ENCODE data around the gene DLG3.
A peak's percentile ranks its signal among the peaks of the same experiment; 100 is the strongest.
"Not testable (repeated sequence)": the region's sequence is repeated elsewhere in the genome, so short reads cannot be mapped to it uniquely, and the experiment has no call there.

DLG3 gene

DNA sequence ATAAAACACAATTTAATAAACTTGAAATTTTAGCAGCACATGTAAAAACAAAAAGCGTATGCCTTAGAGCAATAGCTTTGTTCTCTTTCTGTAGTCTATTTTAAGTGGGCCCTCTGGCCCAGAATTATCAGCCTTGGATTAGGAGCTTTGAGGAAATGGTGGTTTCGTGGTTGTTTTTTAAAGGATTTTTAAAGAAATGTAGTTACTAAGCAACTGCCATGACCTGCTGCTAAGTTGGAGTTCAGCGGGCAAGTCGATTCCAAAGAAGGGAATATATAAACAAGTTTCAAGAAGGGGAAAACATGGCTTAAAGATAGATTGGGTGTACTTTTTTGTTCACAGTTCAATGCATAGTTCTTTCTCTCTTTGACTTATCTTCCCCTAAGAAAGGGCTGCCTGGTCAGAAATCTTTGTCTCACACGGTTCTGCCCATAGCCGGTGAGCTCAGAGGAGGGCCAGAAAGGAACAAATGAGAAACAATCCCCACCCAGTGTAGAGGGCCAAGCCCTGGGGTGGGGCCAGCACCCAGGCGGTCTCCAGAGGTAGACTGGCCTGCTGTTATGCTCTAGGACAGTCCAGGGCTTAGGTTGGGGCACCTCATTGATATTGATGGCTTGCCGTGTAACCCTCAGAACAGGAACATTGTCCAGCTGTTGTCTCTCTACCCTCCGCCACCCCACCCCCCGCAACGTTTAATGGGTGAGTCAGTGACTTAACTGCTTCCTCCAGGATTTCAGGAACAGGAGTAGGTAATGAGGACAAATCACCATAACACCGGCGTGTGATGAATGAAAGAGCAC, 32.5 kb downstream of the DLG3 start:
- DNase-seq, result no peak

DNA sequence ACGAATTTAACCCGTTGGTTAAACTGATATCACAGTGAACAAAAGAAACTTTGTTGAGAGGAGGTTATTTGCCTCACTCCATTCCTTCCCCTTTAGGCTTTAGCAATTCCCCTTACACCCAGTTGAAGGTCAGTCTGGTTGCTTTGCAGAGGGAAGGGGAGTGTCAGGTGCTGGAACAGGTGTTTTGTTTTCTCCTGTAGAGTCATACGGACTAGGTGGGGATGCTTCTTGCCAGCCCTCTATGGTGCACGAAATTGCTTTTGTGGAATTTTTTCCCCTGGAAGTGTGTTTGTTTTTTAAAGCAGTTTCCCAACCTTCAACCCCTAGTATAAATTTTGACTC, 33.1 kb downstream of the DLG3 start:
- no peak for DNase-seq

DNA sequence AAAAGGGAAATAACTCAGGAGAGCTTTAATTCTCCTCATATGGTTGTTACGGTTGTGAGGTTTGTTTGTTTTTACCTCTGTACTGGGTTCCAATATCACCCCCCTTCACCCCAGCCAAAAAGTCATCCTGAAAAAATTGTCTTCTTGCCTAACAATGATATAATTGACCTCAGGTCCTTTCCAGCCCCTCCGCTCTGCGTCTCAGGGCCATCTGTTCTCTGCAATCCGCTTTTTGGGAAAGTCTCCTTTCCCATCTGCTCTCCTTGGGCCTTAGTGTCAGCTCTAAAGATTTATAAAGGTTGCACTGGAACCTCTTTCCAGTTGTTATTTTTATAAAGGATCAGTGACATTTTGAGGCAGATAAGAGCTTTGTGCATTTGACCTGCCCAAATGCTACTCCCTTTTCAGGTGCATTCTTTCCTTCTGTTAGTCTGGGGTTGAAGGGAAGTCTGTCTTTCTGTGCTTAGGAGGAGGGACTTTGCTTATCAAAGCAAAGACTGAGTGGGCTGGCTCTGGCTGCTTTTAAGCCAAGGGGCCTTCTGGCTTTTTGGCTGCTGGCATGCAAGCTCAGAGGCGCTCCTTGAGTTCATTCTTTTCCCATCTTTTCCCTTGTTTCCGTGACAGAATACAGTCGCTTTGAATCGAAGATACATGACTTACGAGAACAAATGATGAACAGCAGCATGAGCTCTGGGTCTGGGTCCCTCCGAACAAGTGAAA, 34.1 kb downstream of the DLG3 start:
- DNase-seq, result peak; percentile 25

DNA sequence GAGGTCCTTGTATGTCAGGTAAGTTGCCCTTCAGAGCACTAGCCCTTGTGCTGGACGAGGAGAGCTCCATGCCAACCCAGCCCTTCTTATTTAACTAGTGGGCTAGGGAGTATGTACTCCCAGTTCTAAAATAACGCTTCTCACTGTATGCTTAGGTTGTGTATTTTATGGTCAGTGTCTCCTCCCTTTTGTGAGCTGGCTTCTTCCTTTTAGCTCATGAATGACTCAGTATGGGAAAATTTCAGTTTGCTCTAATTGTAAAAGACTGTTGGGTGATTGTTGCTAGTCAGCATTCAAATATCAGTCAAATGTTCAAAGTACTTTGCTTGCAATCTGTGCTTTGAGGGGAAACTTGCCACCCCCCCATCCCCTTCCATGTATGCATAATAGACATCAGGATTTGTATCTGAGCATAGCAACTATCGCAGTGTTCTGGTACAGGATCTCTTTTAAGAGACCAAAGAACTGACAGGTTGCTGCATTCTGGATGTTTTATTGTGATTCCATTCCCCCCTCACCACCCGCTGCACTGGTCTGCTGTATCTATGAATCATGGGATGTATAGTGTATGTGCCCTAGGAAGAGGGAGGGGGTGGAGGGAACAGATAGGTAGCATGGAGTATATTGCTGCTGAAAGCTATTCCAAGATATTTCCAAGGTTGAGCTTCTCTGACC, 34.7 kb downstream of the DLG3 start:
- no peak for DNase-seq

DNA sequence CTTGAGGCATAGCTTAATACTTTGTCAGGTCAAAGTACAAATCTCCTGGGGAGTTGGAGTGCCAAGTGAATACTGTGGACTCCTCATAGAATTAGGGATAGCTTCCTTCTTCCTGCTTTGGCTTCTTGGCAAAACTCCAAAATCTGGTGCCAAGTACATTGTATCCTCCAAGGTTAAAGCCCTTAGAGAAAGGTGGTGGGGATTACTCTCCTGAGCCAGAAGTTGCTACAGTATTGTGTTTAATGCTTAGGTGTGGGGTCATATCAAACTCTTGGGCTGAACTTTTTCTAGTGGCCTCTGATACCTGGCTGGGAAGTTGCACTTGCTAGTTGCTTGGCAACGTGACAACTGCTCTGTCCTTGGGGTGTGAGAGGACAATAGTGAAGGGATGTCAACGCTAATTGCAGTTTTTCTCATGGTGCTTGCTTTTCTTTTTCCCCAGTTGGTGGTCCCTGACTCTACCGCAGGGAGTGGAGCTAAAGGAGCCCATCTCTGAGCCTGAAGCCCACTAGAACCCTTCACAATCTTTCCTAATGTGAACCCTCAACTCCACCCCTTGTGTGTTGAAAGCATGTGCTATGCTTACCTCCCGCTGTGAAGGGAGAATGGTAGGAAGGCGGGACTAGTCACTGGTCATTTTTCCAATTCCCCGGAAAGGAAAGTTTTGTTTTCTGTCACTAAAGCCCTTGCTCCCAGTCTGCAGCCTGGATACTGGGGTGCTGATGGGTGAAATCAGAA, 35.5 kb downstream of the DLG3 start:
- no peak for DNase-seq

DNA sequence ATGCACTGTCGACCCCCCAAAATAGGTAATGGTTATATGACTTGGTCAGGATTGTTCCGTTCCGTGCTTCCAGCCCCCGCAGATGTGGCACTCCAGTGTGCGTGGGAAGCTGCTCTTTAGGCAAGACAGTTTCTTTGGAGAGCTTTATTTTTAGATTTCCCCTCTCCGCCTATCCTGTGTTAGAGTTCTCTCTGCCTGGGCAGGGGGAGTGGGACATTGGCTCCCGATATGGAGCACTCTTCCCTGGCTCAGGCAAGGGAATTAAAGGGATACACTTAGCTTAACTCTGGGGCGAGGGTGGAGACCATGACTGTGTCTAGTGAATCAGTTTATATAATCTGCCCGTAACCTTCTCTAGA, 36.0 kb downstream of the DLG3 start:
- DNase-seq, result no peak

DNA sequence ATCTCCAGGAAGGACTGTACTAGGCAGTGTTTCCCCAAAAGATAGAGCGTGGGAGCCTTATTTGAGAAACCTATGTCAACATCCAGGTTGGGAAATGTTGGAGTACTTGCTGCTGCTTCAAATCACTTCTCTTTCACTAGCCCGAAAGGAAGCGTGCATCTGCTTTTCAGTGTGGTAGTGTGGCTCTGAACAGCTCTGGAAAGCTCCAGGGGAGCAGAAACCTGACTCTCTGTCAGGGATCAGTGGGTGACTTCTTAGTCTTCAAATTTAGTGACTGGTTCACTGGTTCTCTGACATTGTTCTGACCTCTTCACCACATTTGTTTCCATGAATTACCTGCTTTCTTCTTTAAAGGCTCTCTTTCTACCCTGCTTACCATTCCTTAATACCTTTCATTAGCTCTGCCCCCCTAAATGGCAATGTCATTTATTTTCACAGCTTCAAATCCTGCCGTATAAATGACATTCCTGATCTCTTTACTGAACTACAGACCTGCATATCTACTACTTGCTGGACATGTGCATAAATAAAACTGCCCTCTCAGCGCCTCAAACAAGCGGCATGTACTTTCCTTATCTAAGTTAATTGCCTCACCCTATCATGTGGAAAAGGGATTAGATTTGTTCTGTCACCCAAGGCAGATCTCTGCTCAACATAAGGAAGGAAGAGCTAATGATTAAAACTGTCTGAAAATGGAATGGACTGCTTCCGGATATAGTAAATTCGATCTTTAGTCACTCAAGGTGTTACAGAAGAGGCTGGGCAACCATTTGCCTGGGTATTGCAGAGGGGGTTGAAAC, 37.0 kb downstream of the DLG3 start:
- DNase-seq, result no peak

DNA sequence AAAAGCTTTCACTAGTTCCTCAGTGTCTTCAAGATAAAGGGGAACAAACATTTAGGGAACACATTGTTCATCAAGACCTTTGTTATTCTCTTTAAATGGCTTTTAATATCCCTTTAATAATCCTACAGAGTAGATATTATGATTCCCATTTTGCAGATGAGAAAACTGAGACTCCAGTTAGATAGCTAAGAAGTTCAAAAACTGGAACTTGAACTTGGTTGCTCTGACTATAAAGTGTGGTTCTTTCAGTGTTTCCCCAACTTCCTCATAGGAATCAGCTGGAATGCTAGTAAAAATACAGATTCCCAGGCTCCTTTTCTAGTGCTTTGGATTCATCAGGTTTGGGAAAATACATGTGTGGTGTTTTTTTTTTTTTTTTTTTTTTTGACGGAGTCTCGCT, 37.7 kb downstream of the DLG3 start:
- DNase-seq, result no peak

DNA sequence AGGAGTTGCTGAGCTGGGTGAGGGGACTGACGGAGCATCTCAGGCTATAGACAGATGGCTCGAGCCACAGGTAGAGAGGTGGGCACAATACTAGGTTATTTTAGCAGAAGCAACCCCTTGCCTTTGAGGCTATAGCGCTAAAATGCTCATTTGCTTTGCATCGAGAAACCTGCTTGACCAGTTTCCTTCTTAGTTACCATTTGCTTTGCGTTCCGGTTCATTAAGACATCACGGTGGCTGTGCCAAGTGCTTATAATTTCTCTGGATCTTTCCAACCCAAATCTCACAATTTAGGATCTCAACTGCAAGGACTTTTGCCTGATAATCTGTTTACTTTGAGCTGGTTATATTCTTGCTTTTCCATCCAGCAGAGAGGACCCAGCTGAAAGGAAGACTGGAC, 40.8 kb downstream of the DLG3 start:
- DNase-seq, result no peak

DNA sequence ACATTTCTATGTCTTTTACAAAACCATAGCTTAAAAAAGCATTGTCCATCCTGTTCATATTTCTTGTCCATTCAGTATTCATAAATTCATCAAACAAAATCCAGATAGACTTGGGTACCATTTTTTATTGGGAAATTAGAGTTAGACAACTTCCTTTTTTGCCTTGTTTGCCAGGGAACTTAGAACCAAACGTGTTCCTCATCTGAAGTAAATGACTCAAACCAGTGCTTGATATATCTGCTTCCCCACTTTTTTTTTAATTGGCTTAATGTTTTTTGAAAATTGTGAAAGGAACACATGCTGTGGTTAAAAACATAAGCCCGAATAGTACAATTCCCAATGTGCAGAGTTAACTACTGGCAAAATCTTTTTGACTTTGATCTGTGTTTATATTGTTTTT, 44.2 kb downstream of the DLG3 start:
- no peak for DNase-seq

DNA sequence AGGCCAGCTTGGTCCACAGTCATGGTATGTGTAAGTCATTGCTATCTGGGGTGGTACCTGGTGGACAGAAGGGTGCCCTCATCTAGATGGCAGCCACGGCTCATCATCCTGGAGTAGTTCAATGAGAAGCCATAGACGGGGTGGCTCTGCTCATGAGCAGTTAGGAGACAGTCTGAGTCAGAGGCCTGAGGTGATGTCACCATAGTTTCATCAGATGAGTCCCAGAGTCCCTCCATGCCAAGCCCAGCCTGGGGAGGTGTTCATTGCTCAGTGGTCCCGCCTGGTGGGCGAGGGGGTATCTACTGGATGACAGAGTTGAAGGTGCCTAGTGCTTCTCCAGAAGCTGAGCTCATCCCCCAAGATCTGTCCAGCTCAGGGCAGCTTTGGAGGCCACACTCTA, 49.8 kb downstream of the DLG3 start:
- no peak for DNase-seq

DNA sequence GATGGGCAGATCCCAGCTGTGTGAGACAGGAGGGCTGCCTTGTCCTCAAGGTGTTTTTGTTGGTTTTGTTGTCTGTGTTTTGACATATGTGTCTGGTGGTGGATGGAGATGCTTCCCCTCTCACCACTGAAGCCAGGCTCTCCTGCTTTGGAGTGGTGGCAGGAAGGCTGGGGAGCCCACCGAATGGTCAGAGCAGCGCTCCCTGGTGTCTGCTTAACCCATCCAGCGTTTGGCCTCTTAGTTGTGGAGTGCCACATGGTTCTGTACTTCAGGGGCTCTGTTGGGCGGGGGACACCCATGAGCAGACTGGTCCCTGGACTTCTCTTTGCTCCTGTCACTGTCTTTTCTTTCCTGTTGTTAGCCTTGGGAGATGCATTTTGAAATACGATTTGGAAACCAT, 51.9 kb downstream of the DLG3 start:
- DNase-seq, result no peak

DNA sequence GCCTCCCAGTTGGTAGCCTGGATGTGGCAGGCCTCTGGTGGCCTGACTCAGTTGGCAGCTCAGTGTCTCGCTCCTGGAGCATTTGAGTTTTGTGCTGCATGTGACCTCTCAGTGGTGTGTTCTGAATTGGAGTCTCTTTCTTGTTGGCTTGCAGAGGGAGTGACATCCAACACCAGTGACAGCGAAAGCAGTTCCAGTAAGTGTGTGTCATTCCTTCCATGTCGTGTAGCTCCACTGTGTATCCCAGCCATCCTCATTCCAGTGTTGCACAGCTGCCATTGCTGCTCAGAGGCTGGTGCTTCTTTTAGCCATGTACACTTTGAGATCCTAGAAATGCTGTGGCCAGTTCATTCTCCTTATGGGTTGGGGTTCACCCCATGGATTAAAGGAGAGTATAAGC, 52.4 kb downstream of the DLG3 start:
- DNase-seq, result no peak

DNA sequence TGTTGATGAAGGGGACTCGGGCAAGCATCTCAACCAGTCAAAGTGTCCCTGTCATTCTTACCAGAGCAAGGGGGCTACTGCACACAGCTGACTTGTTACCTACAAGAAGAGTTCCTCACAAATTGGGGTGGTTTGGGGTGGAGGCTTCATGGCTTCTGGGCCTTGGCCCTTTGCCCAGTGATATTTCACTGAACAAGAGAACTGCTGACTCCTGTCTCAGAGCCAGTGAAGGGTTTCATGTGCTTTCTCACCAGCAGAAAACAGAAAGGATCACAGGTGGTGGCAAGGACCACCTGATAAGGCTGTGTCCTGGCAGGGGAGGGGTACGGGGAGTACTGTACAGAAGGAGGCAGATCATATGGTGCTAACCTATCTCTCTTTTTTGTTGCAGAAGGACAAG, 53.5 kb downstream of the DLG3 start:
- DNase-seq, result no peak

DNA sequence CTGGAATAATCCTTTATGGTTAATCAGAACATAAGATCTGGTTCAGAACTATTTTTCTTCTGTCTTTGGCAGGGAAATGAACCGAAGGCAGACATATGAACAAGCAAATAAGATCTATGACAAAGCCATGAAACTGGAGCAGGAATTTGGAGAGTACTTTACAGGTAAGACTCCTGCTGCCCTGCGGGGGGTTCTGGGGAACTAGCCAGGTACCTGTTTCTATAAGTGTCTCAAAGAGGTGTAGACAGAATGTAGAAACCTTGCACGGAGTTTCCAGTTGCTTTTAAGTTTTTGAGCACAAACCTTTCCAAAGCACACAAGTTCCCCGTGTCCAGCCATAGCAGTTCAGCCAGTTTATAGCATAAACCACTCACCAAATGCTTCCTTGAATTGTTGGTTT, 56.2 kb downstream of the DLG3 start:
- DNase-seq, result no peak

DNA sequence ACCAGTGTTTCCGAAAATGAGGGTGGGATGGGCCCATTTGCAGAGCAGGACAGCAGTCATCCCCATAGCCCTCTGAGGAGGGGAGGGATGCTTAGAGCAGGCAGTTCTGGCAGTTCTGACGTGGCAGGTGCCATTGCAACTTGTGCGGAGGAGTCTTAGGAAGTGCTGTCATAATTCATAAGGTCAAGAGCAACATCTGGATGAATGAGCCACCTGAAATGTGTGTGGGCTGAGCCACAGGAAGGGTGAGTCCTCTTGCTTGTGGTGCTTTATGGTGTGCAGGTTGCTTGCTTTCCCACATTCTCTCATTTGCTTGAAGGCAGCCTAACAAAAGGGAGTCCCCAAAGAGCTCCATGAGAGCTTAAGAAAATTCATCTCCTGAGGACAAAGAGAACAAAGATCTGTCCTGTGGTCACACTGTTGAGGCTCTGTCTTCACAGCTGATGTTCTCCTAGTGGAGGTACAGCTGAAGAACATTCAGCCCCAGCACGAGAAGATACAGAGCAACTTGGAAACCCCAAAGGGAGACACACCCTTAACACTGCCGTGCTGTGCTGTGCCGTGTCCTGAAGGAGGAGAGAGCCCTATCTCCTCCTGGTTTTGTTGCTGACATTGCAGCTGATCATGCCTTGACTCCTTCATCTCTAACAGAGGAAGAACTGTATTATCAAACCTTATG, 60.3 kb downstream of the DLG3 start:
- no peak for DNase-seq

DNA sequence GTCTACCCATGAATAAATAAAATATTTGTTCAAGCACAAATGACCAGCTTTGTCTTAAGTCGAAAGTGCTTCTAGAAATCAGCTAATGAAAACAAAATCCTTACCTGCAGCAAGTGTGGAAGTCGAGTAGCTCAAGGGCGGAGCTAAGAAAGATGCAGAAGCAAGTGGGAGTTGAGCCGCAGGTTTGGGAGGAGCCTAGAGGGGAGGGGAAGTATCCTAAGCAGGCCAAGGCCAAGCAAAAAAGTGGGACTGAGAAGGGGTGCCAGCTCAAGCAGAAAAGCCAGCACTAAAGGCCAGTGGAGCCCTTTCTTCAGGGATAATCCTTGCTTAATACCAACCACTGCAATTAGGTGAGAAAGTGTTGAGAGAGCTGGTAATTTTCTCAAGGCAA, 60.8 kb downstream of the DLG3 start:
- no peak for DNase-seq

DNA sequence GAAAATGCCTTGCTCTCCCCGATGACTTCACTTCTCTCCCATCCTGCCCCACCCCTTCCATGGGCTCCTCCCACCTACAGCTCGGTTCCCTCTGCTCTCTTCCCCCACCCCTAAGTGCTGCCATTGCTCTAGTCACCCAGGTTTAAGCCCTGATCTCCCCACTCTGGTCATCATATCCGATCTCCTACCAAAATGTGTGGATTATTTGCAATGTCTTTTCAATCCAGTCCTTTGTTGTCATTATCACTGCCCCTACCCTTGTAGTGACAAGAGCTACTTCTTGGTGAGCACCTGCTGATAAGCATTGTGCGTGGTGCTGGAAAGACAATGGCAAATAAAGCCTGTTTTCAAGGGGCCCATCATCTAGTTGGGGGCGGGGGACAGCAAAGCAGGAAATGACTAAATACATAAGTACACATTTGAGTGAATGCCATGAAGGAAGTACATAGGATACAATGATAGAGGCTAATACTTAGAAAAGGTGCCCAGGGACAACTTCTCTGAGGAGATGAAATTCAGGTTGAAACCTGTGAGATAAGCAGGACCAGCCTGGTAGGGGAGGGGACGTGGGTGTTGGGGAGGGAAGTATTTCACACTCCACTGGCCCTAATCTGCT, 63.8 kb downstream of the DLG3 start:
- DNase-seq, result no peak

DNA sequence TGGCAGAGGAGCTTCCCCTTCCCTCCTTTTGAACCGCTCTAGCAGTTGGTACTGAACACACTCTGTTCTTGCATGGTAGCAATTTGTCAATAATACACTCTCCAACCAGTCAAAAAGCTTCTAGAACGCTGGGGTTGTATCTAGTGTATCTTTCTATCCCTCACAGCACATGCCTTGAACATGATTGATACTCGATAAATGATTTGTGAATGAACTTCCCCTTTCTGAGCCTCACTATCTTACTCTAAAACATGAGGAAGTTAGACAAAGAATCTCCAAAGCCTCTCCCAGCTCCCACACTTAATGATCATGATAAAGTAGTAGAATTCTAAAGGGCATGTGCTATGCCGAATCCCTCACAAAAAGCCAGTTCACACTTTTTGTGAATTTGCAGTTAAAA, 64.4 kb downstream of the DLG3 start:
- no peak for DNase-seq

DNA sequence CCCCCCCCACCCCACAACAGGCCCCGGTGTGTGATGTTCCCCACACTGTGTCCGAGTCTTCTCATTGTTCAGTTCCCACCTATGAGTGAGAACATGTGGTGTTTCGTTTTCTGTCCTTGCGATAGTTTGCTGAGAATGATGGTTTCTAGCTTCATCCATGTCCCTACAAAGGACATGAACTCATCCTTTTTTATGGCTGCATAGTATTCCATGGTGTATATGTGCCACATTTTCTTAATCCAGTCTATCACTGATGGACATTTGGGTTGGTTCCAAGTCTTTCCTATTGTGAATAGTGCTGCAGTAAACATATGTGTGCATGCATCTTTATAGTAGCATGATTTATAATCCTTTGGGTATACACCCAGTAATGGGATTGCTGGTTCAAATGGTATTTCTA, 70.6 kb downstream of the DLG3 start:
- not testable (repeated sequence) for DNase-seq

DNA sequence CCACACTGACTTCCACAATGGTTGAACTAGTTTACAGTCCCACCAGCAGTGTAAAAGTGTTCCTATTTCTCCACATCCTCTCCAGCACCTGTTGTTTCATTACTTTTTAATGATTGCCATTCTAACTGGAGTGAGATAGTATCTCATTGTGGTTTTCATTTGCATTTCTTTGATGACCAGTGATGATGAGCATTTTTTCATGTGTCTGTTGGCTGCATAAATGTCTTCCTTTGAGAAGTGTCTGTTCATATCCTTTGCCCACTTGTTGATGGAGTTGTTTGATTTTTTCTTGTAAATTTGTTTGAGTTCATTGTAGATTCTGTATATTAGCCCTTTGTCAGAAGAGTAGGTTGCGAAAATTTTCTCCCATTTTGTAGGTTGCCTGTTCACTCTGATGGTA, 71.1 kb downstream of the DLG3 start:
- DNase-seq, result not testable (repeated sequence)

DNA sequence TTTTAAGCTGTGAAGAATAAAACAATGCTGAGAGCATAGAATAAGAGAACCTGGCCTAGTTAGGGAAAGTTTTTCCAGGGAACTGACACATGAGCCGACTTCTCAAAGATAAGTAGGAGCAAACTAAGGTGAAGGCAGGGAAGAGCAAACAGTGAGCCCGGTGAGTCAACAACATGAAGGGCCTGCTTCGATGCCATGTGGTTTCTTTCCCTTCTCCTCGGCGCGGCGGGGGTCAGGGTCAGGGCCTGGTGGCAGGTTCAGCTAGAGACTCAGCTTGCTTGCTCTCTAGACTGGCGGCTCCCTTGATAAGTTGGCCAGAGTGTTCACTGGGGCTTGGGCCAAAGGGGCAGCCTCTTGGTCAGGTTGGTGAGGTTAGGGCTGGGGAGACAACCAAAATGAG, 81.1 kb downstream of the DLG3 start:
- no peak for DNase-seq

Measured in NCI-H1694 treated with DMSO at 0.1 percent for 48 hours (cell line).